Astrocyte of the cerebellum (primary cell): ENCODE data around the gene SLC25A5.

Experiments used
- DNase-seq: peaks from one replicate; pipeline ENCODE4 v3.0.0-alpha.2; 2011; ENCODE audit warnings: low read depth
- H3K4me3 ChIP-seq: 2 replicates; pipeline ENCODE4 v1.5.1; 2011; ENCODE audit warnings: mild to moderate bottlenecking, low read depth, low read length, moderate library complexity
- CTCF ChIP-seq: IDR thresholded peaks from 2 replicates; pipeline ENCODE4 v1.5.1; 2012; ENCODE audit warnings: low read length, low read depth, moderate library complexity, mild to moderate bottlenecking; ENCODE audit errors: missing control alignments
- in situ Hi-C: cut with HindIII; loops from 2 replicates; pipeline ENCODE4 v1.10.0; 2017; ENCODE audit warnings: low sequenced_read_pairs

The SLC25A5 gene

DNA sequence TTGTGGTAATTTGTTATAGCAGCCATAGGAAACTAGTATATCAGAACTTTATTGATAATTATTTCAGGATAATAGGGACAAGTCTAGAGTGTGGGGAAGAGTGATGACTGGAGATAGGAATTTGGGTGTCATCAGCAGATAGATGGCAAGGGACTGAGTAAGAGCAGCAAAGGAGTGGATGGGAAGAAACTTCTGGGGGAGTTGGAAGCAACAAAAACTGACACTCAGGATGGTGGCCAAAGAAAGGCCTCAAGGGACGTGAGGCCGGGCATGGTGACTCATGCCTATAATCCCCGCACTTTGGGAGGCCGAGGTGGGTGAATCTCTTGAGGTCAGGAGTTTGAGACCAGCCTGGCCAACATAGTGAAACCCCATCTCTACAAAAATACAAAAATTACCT, 9.1 kb upstream of the SLC25A5 start:
- in situ Hi-C loops, result no loop called here
- no peak overlapping the region for H3K4me3 ChIP-seq
- no peak for DNase-seq
- no peak for TF ChIP-seq CTCF

- no peak overlapping the region for H3K4me3 ChIP-seq
- in situ Hi-C loops, result no loop called here
- TF ChIP-seq CTCF, result no peak
- DNase-seq, result no peak
Observed at GRCh38 chrX:119465555-119465954, 2.7 kb upstream of the SLC25A5 start.

DNA sequence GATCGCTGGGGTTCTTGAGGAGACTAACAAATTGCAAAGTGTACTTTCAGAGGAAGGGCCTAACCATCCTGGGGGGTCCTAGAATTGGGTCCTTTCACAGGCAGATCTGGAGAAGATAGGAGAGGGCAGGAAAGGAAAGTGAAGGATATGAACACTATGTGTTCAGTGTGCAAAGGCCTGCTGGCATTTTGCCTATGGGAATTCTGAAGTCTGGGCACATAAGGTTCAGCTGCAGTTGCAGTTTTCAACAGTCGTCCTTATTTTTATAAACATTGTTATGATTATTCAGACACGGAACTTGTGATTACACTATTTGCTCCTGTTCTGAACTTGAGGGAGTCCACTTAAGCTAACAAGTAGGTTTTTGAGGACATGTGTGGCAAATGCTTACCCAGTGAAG, 1.3 kb upstream of the SLC25A5 start:
- in situ Hi-C loops, result no loop called here
- DNase-seq, result no peak
- H3K4me3 ChIP-seq, result no peak overlapping the region
- no peak for TF ChIP-seq CTCF

GRCh38 chrX:119467433-119467832, 811 bp upstream of the SLC25A5 start:
- DNase-seq, result no peak
- TF ChIP-seq CTCF, result no peak
- in situ Hi-C loops, result no loop called here
- no peak overlapping the region for H3K4me3 ChIP-seq

GRCh38 chrX:119468551-119469312, 488 bp downstream of the SLC25A5 start:
- TF ChIP-seq CTCF, result peak; percentile 63
- in situ Hi-C loops, result no loop called here

GRCh38 chrX:119469313-119469635, 1.0 kb downstream of the SLC25A5 start:
- no peak for DNase-seq
- TF ChIP-seq CTCF, result no peak
- H3K4me3 ChIP-seq, result peak overlapping the region; percentile 73
- in situ Hi-C loops, result no loop called here

More at GRCh38 chrX:119468551-119469312, 488 bp downstream of the SLC25A5 start:
- peak overlapping the region; percentile 73 for H3K4me3 ChIP-seq
- peak; percentile 20 for DNase-seq
